ENCODE measurements around the gene THEM4.

DNA sequence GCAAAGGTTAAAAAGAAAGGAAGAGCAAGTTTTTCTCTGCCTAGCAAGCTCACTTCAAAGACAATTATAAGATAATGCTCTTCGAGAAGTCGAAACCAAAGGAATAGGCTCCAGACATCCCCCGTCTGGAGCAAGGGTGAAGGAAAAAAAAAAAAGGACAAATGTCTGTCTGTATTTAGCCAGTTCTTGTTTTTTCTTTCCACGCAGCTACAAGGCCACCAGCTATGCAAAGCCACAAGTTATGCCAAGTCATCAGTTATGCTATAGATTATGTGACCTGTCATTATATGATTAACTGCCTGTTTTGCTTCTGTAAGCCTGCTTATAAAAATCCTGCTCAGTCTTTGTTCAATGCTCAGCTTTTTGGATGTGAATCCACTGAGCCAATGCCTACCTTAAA lies 53.4 kb downstream of the THEM4 start:
- TF ChIP-seq, protein P1, sequence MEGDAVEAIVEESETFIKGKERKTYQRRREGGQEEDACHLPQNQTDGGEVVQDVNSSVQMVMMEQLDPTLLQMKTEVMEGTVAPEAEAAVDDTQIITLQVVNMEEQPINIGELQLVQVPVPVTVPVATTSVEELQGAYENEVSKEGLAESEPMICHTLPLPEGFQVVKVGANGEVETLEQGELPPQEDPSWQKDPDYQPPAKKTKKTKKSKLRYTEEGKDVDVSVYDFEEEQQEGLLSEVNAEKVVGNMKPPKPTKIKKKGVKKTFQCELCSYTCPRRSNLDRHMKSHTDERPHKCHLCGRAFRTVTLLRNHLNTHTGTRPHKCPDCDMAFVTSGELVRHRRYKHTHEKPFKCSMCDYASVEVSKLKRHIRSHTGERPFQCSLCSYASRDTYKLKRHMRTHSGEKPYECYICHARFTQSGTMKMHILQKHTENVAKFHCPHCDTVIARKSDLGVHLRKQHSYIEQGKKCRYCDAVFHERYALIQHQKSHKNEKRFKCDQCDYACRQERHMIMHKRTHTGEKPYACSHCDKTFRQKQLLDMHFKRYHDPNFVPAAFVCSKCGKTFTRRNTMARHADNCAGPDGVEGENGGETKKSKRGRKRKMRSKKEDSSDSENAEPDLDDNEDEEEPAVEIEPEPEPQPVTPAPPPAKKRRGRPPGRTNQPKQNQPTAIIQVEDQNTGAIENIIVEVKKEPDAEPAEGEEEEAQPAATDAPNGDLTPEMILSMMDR (IDR thresholded peaks at IDR 0.05 in 8 of 11, conservative IDR thresholded peaks at IDR 0.05 in 3 of 11): no peak
- TF ChIP-seq POLR2A (IDR thresholded peaks at IDR 0.05): no peak
